ENCODE results near the gene TECR. TPM values are rescaled to one million over a fixed set of nuclear protein-coding genes. Genes with fewer than 3 reads are reported as not detected.

Gene TECR
- polyA plus RNA-seq, 1 donor from 2014 or later, result 31.4 TPM

- Histone ChIP-seq H3K27ac (ENCODE audit: low read length) (no peak overlapping the region), H3K9me3 (ENCODE audit: low read length) (no peaks in the 10 kb centered on the region), H3K9ac (ENCODE audit: low read length) (no peak overlapping the region), H2AFZ (ENCODE audit: low read depth, low read length) (no peak overlapping the region), H3K27me3 (ENCODE audit: insufficient read depth, low read depth, low read length) (no peaks in the 10 kb centered on the region), H4K20me1 (ENCODE audit: insufficient read depth) (no peaks in the 10 kb centered on the region), H3K36me3 (ENCODE audit: insufficient read depth, low read length) (no peaks in the 10 kb centered on the region), H3K79me2 (replicated peaks; ENCODE audit: insufficient read depth, low read length) (no peaks in the 10 kb centered on the region), H3K4me3 (ENCODE audit: low read length) (no peak overlapping the region), H3F3A (ENCODE audit: insufficient read depth, low read length, poor library complexity, severe bottlenecking) (no peaks in the 10 kb centered on the region), H3K9me2 (ENCODE audit: insufficient read depth, low read length) (no peaks in the 10 kb centered on the region), H3K4me2 (ENCODE audit: low read length) (no peak overlapping the region)
- no peak for TF ChIP-seq EP300 (conservative IDR thresholded peaks at IDR 0.05; ENCODE audit: poor library complexity, severe bottlenecking)
- peak; percentile 25 for TF ChIP-seq CTCF (IDR thresholded peaks at IDR 0.05; ENCODE audit: poor library complexity, severe bottlenecking)
Measured at GRCh38 chr19:14505488-14506239, 23.7 kb upstream of the TECR start.

GRCh38 chr19:14507704-14508542, 21.5 kb upstream of the TECR start:
- no peak overlapping the region for H3K27ac ChIP-seq (ENCODE audit: low read length)
- no peaks in the 10 kb centered on the region for H4K20me1 ChIP-seq (ENCODE audit: insufficient read depth)
- H3K4me2 ChIP-seq (ENCODE audit: low read length), result no peak overlapping the region
- H3K27me3 ChIP-seq (ENCODE audit: insufficient read depth, low read depth, low read length), result no peaks in the 10 kb centered on the region
- no peaks in the 10 kb centered on the region for H3F3A ChIP-seq (ENCODE audit: insufficient read depth, low read length, poor library complexity, severe bottlenecking)
- H3K36me3 ChIP-seq (ENCODE audit: insufficient read depth, low read length), result no peaks in the 10 kb centered on the region
- no peaks in the 10 kb centered on the region for H3K79me2 ChIP-seq (replicated peaks; ENCODE audit: insufficient read depth, low read length)
- no peak overlapping the region for H3K9ac ChIP-seq (ENCODE audit: low read length)
- TF ChIP-seq EP300 (conservative IDR thresholded peaks at IDR 0.05; ENCODE audit: poor library complexity, severe bottlenecking) (no peak), EZH2 (IDR thresholded peaks at IDR 0.05; ENCODE audit: borderline replicate concordance, insufficient read depth, low read length, poor library complexity, severe bottlenecking) (no peak), RAD21 (conservative IDR thresholded peaks at IDR 0.05) (no peak), SMC3 (conservative IDR thresholded peaks at IDR 0.05; ENCODE audit: poor library complexity) (no peak), MXI1 (conservative IDR thresholded peaks at IDR 0.05; ENCODE audit: poor library complexity, severe bottlenecking) (no peak), CTCF (IDR thresholded peaks at IDR 0.05; ENCODE audit: poor library complexity, severe bottlenecking) (no peak), TAF1 (IDR thresholded peaks at IDR 0.05; ENCODE audit: low read depth) (no peak), POLR2AphosphoS5 (IDR thresholded peaks at IDR 0.05) (no peak), REST (IDR thresholded peaks at IDR 0.05; ENCODE audit: borderline replicate concordance) (no peak)
- no peaks in the 10 kb centered on the region for H3K9me3 ChIP-seq (ENCODE audit: low read length)
- H3K9me2 ChIP-seq (ENCODE audit: insufficient read depth, low read length), result no peaks in the 10 kb centered on the region
- H3K4me3 ChIP-seq (ENCODE audit: low read length), result no peak overlapping the region
- H2AFZ ChIP-seq (ENCODE audit: low read depth, low read length), result no peak overlapping the region
